RWPE2 (cell line): ENCODE measurements around the gene ADK.
"Not testable (repeated sequence)": the region's sequence is repeated elsewhere in the genome, so short reads cannot be mapped to it uniquely, and the experiment has no call there.

Experiments
- ATAC-seq: fragments of 200-7000 bp; cut with Tn5 transposase; 3 replicates; pipeline ENCODE4 v1.9.1; 2021; ENCODE audit warnings: low read depth
- DNase-seq: peaks from one replicate; pipeline ENCODE4 v3.0.0-alpha.2; 2020; ENCODE audit warnings: low spot score
- H3K27ac ChIP-seq: fragments of 450-650 bp; 2 replicates; pipeline ENCODE4 v1.5.1; 2017; ENCODE audit warnings: mild to moderate bottlenecking; ENCODE audit not compliant: poor library complexity, severe bottlenecking
- H3K27me3 ChIP-seq: fragments of 250-450 bp; sonication (Bioruptor Pico); 2 replicates; pipeline ENCODE4 v1.5.1; 2021; ENCODE audit warnings: mild to moderate bottlenecking, moderate library complexity; ENCODE audit not compliant: insufficient read depth, poor library complexity, severe bottlenecking
- H3K36me3 ChIP-seq: fragments of 250-450 bp; sonication (Bioruptor Pico); 2 replicates; pipeline ENCODE4 v1.5.1; 2020; ENCODE audit warnings: low read depth, mild to moderate bottlenecking, moderate library complexity
- H3K4me1 ChIP-seq: fragments of 250-450 bp; sonication (Bioruptor Pico); 2 replicates; pipeline ENCODE4 v1.5.1; 2021; ENCODE audit warnings: mild to moderate bottlenecking, moderate library complexity; ENCODE audit not compliant: insufficient read depth, poor library complexity, severe bottlenecking
- H3K4me3 ChIP-seq: fragments of 250-450 bp; sonication (Bioruptor Pico); 2 replicates; pipeline ENCODE4 v1.5.1; 2021; ENCODE audit warnings: mild to moderate bottlenecking, moderate library complexity; ENCODE audit not compliant: severe bottlenecking
- H3K9me3 ChIP-seq: fragments of 250-450 bp; sonication (Bioruptor Pico); 2 replicates; pipeline ENCODE4 v1.5.1; 2021; ENCODE audit warnings: mild to moderate bottlenecking, moderate library complexity; ENCODE audit not compliant: severe bottlenecking
- CTCF ChIP-seq: fragments of 450-650 bp; IDR thresholded peaks from one replicate; pipeline ENCODE4 v1.5.1; 2017; ENCODE audit warnings: mild to moderate bottlenecking, moderate library complexity; ENCODE audit not compliant: poor library complexity, severe bottlenecking

ADK gene

GRCh38 chr10:74208997-74209396 lies 58.0 kb downstream of the ADK start:
- peaks cover 27% of the 10 kb centered on the region for H3K36me3 ChIP-seq
- TF ChIP-seq CTCF: no peak
- no peaks in the 10 kb centered on the region for H3K27me3 ChIP-seq
- no peak overlapping the region for H3K27ac ChIP-seq
- DNase-seq: no peak
- H3K4me3 ChIP-seq: no peak overlapping the region
- H3K4me1 ChIP-seq: peaks cover 12% of the 10 kb centered on the region
- no peak for ATAC-seq
- no peaks in the 10 kb centered on the region for H3K9me3 ChIP-seq

GRCh38 chr10:74213019-74213418 lies 62.0 kb downstream of the ADK start:
- peaks cover 1% of the 10 kb centered on the region for H3K9me3 ChIP-seq
- peaks cover 29% of the 10 kb centered on the region for H3K36me3 ChIP-seq
- H3K4me3 ChIP-seq: no peak overlapping the region
- H3K27me3 ChIP-seq: no peaks in the 10 kb centered on the region
- no peak for TF ChIP-seq CTCF
- DNase-seq (no peak), ATAC-seq (no peak)
- H3K27ac ChIP-seq: no peak overlapping the region
- peaks cover 12% of the 10 kb centered on the region for H3K4me1 ChIP-seq

GRCh38 chr10:74213571-74214162 lies 62.6 kb downstream of the ADK start:
- H3K27me3 ChIP-seq: no peaks in the 10 kb centered on the region
- no peak overlapping the region for H3K27ac ChIP-seq
- peaks cover 1% of the 10 kb centered on the region for H3K9me3 ChIP-seq
- H3K36me3 ChIP-seq: peaks cover 29% of the 10 kb centered on the region
- no peak for DNase-seq
- no peak overlapping the region for H3K4me3 ChIP-seq
- peak; percentile 51; the same call in 2 of the 3 replicates for ATAC-seq
- H3K4me1 ChIP-seq: peaks cover 11% of the 10 kb centered on the region
- TF ChIP-seq CTCF: peak; percentile 79

- peaks cover 20% of the 10 kb centered on the region for H3K36me3 ChIP-seq
- H3K27me3 ChIP-seq, H3K4me1 ChIP-seq, ATAC-seq, DNase-seq, H3K27ac ChIP-seq, H3K4me3 ChIP-seq, H3K9me3 ChIP-seq: not testable (repeated sequence)
Measured at GRCh38 chr10:74217110-74217509, 66.1 kb downstream of the ADK start.

- DNase-seq, H3K27me3 ChIP-seq, H3K4me3 ChIP-seq, ATAC-seq, H3K9me3 ChIP-seq: not testable (repeated sequence)
- Histone ChIP-seq H3K36me3 (peaks cover 22% of the 10 kb centered on the region), H3K4me1 (peaks cover 27% of the 10 kb centered on the region), H3K27ac (peak overlapping the region; percentile 92)
Measured at GRCh38 chr10:74222467-74222866, 71.4 kb downstream of the ADK start.
